ENCODE results near the gene MYO3A.

The MYO3A gene

GRCh38 chr10:26214551-26215395 lies 280.7 kb downstream of the MYO3A start:
- peak; percentile 32 for DNase-seq (ENCODE audit: low spot score)

- DNase-seq (ENCODE audit: low spot score), result no peak
Observed at GRCh38 chr10:26215396-26215934, 281.4 kb downstream of the MYO3A start.

GRCh38 chr10:26215935-26216584 lies 282.0 kb downstream of the MYO3A start:
- peak; percentile 90 for DNase-seq (ENCODE audit: low spot score)

- DNase-seq (ENCODE audit: low spot score), result peak; percentile 17
Observed at GRCh38 chr10:26216585-26217395, 282.8 kb downstream of the MYO3A start, which contains the start of gene GAD2. Gene GAD2, plus strand, starts transcription at chr10:26216774. Its CDS starts 36 bp downstream, at chr10:26216810.

GRCh38 chr10:26217396-26218086 lies 283.5 kb downstream of the MYO3A start:
- DNase-seq (ENCODE audit: low spot score), result peak; percentile 46

GRCh38 chr10:26219676-26220075 lies 285.6 kb downstream of the MYO3A start:
- no peak for DNase-seq (ENCODE audit: low spot score)

- no peak for DNase-seq (ENCODE audit: low spot score)
Observed at GRCh38 chr10:26220901-26221300, 286.9 kb downstream of the MYO3A start.

- no peak for DNase-seq (ENCODE audit: low spot score)
Observed at GRCh38 chr10:26221541-26221940, 287.5 kb downstream of the MYO3A start.

GRCh38 chr10:26222563-26222962 lies 288.5 kb downstream of the MYO3A start:
- DNase-seq (ENCODE audit: low spot score), result no peak

GRCh38 chr10:26225322-26225721 lies 291.3 kb downstream of the MYO3A start:
- DNase-seq (ENCODE audit: low spot score), result no peak

- no peak for DNase-seq (ENCODE audit: low spot score)
Observed at GRCh38 chr10:26227786-26228185, 293.8 kb downstream of the MYO3A start.

GRCh38 chr10:26232174-26232573 lies 298.1 kb downstream of the MYO3A start:
- DNase-seq (ENCODE audit: low spot score), result no peak

- no peak for DNase-seq (ENCODE audit: low spot score)
Observed at GRCh38 chr10:26235761-26236160, 301.7 kb downstream of the MYO3A start.

- DNase-seq (ENCODE audit: low spot score), result no peak
Observed at GRCh38 chr10:26238378-26238777, 304.3 kb downstream of the MYO3A start.

- DNase-seq (ENCODE audit: low spot score), result no peak
Observed at GRCh38 chr10:26242706-26243350, 308.8 kb downstream of the MYO3A start.

- no peak for DNase-seq (ENCODE audit: low spot score)
Observed at GRCh38 chr10:26243351-26243720, 309.3 kb downstream of the MYO3A start.

GRCh38 chr10:26249681-26250080 lies 315.7 kb downstream of the MYO3A start:
- DNase-seq (ENCODE audit: low spot score), result no peak

GRCh38 chr10:26251925-26252324 lies 317.9 kb downstream of the MYO3A start:
- no peak for DNase-seq (ENCODE audit: low spot score)

- no peak for DNase-seq (ENCODE audit: low spot score)
Observed at GRCh38 chr10:26254616-26255015, 320.6 kb downstream of the MYO3A start.

- DNase-seq (ENCODE audit: low spot score), result no peak
Observed at GRCh38 chr10:26259341-26259740, 325.3 kb downstream of the MYO3A start.

Measured in iPS-NIHi11 (cell line).